Gastrocnemius medialis (tissue), 4 donors: ENCODE measurements around the gene WDR89. TPM values are rescaled to one million over a fixed set of nuclear protein-coding genes. Genes with fewer than 3 reads are reported as not detected.

Source experiments
- ATAC-seq, 2 donors: fragments of 150-250 bp; one replicate each; pipeline ENCODE4 v1.9.1; 2016
- DNase-seq, 2 donors: peaks; one replicate each; pipeline ENCODE4 v3.0.0-alpha.2; 2019
- H3K27ac ChIP-seq, 4 donors: fragments of 200-600 bp; sonication (generic); 1 replicate in 1 of 4; 2 replicates in 3 of 4; pipeline ENCODE4 v1.5.1; 2016 to 2018; ENCODE audit warnings: mild to moderate bottlenecking in 2 of 4, moderate library complexity in 1 of 4
- H3K27me3 ChIP-seq, 3 donors: fragments of 200-600 bp; sonication (generic) in 2 of 3; 1 replicate in 1 of 3; 2 replicates in 2 of 3; pipeline versions ENCODE4 v1.5.1 to v1.6.0; 2016 to 2019; ENCODE audit warnings: mild to moderate bottlenecking in 1 of 3, moderate library complexity in 1 of 3
- H3K36me3 ChIP-seq, 2 donors: fragments of 200-600 bp; sonication (generic) in 1 of 2; one replicate each; pipeline ENCODE4 v1.5.1; 2017 to 2018
- H3K4me1 ChIP-seq, 2 donors: fragments of 200-600 bp; sonication (generic) in 1 of 2; one replicate each; pipeline ENCODE4 v1.5.1; 2016 to 2017; ENCODE audit warnings: mild to moderate bottlenecking in 2 of 2
- H3K4me3 ChIP-seq, 4 donors: fragments of 200-600 bp; sonication (generic) in 3 of 4; 1 replicate in 1 of 4; 2 replicates in 3 of 4; pipeline ENCODE4 v1.5.1; 2016 to 2019; ENCODE audit warnings: mild to moderate bottlenecking in 2 of 4
- H3K9me3 ChIP-seq, 3 donors: fragments of 200-600 bp; sonication (generic) in 2 of 3; 1 replicate in 1 of 3; 2 replicates in 2 of 3; pipeline ENCODE4 v1.5.1; 2016 to 2019
- POLR2A ChIP-seq, 2 donors: fragments of 450-650 bp; IDR thresholded peaks; one replicate each; pipeline ENCODE4 v1.6.1; 2017; ENCODE audit warnings: antibody characterized with exemption in 2 of 2, mild to moderate bottlenecking in 2 of 2, moderate library complexity in 2 of 2
- in situ Hi-C, 4 donors: fragments of 200-750 bp; cut with MboI; loops; one replicate each; pipeline versions ENCODE4 v1.15.0 to v1.8.0; 2017; ENCODE audit warnings: low sequenced_read_pairs in 4 of 4
- intact Hi-C: fragments of 100-400 bp; cut with DNase I; formaldehyde crosslinking; loops from one replicate; pipeline ENCODE4 v1.15.1; 2023; ENCODE audit warnings: low total_unique reads
- total RNA-seq, 4 donors: library from RNA; depleted of rRNA; stranded (reverse); fragments of >200 nt; gene quantifications; one replicate each; pipeline versions ENCODE4 v1.1.0 to v1.2.3, GENCODE V29; 2016
- TF ChIP-seq, protein P1 (sequence below), 5 experiments: fragments of 450-650 bp in 3 of 5; fragments of 200-600 bp in 2 of 5; sonication (generic) in 2 of 5; IDR thresholded peaks in 4 of 5; conservative IDR thresholded peaks in 1 of 5; 1 replicate in 4 of 5; 2 replicates in 1 of 5; pipeline ENCODE4 v1.5.1; 2016 to 2019; ENCODE audit warnings: antibody characterized with exemption in 5 of 5, mild to moderate bottlenecking in 3 of 5, moderate library complexity in 3 of 5

The WDR89 gene
- total RNA-seq, 4 donors from 2014 or later, result 3.5 to 6.2 (median 5.1) TPM

DNA sequence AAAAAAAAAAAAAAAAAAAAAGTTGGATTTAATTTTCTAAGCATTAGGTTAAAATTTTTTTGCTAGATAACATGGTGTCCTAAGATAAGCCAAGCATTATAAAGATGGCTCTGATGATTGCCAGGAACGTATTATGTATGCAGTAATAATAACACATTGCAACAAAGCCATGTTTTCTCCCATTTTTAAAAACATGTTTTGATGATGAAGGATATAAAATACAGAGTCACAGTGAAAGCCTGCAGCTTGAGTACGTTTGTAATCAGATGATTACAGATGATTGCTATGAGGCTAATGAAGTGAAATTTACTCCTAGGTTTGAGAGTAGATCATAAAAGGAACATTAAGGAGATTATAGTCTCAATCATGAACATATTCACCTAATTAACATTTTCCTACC lies 13.3 kb upstream of the WDR89 start:
- no peak for TF ChIP-seq POLR2A (IDR thresholded peaks at IDR 0.05)
- TF ChIP-seq, protein P1, sequence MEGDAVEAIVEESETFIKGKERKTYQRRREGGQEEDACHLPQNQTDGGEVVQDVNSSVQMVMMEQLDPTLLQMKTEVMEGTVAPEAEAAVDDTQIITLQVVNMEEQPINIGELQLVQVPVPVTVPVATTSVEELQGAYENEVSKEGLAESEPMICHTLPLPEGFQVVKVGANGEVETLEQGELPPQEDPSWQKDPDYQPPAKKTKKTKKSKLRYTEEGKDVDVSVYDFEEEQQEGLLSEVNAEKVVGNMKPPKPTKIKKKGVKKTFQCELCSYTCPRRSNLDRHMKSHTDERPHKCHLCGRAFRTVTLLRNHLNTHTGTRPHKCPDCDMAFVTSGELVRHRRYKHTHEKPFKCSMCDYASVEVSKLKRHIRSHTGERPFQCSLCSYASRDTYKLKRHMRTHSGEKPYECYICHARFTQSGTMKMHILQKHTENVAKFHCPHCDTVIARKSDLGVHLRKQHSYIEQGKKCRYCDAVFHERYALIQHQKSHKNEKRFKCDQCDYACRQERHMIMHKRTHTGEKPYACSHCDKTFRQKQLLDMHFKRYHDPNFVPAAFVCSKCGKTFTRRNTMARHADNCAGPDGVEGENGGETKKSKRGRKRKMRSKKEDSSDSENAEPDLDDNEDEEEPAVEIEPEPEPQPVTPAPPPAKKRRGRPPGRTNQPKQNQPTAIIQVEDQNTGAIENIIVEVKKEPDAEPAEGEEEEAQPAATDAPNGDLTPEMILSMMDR (IDR thresholded peaks at IDR 0.05 in 4 of 5, conservative IDR thresholded peaks at IDR 0.05 in 1 of 5), result no peak
- Histone ChIP-seq H3K36me3 (no peaks in the 10 kb centered on the region), H3K9me3 (no peaks in the 10 kb centered on the region), H3K4me1 (no peaks in the 10 kb centered on the region), H3K27ac (no peak overlapping the region), H3K4me3 (no peak overlapping the region), H3K27me3 (no peaks in the 10 kb centered on the region)
- in situ Hi-C loops, result no loop called here
- intact Hi-C loops, result no loop called here
- DNase-seq (no peak), ATAC-seq (no peak)

DNA sequence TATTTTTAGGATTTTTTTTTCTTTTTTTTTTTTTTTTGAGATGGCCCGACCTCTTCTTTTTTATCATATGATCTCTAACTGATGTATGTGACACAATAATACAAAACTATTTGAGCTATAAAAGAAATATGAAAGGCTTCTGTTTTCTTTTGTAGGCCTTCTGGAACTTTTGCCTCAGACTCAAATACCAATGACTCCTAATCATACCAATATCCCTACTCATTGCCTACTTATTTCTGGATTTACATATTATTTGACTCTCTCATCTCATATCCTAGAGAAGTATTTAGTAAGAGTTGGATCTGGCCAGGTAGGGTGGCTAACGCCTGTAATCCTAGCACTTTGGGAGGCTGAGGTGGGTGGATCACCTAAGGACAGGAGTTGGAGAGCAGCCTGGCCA lies 12.7 kb upstream of the WDR89 start:
- H3K27me3 ChIP-seq, result no peaks in the 10 kb centered on the region
- no peak overlapping the region for H3K27ac ChIP-seq
- intact Hi-C loops (no loop called here), in situ Hi-C loops (no loop called here)
- H3K36me3 ChIP-seq, result no peaks in the 10 kb centered on the region
- DNase-seq, result no peak
- TF ChIP-seq POLR2A (IDR thresholded peaks at IDR 0.05), result no peak
- TF ChIP-seq, protein P1 (IDR thresholded peaks at IDR 0.05 in 4 of 5, conservative IDR thresholded peaks at IDR 0.05 in 1 of 5), result no peak
- no peak for ATAC-seq
- H3K4me3 ChIP-seq, result no peak overlapping the region
- H3K9me3 ChIP-seq, result no peaks in the 10 kb centered on the region
- H3K4me1 ChIP-seq, result no peaks in the 10 kb centered on the region

GRCh38 chr14:63652406-63652805 lies 10.7 kb upstream of the WDR89 start:
- TF ChIP-seq, protein P1 (IDR thresholded peaks at IDR 0.05 in 4 of 5, conservative IDR thresholded peaks at IDR 0.05 in 1 of 5), result no peak
- no peak for TF ChIP-seq POLR2A (IDR thresholded peaks at IDR 0.05)
- in situ Hi-C loops, result no loop called here
- H3K4me3 ChIP-seq, result no peak overlapping the region

DNA sequence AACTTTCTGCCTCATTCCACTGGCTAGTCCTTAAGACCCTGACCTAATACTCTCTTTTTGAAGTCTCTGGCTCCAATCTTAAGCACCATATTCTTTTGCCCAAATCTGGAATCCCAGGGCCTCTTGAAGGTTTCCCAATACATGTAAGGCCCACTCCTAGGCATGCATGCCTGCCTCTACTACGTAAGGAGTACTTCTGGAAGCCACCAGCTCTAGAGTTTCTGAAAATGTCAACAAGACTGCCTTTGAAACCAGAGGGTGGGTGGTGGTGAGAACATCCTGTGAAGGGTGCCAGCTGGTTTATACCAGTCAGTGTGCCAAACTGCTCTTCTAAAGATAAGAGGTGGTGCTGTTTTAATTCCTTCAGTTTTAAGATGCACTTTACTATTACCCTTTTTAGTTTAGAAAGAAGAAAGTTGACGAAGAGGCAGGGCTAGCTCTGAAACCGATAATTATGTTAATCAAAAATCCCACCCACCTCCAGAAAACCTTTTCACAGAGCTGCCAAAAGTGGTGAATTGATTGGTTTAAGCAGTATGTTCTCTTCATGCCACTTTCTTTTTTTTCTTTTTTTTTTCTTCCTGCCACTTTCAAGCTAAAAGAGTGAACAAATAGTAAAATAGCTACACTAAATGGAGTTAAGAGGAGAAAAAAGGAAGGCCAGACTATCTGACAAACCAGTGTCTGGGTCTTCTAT lies 8.7 kb upstream of the WDR89 start:
- Histone ChIP-seq H3K27ac (no peak overlapping the region), H3K4me3 (no peak overlapping the region), H3K36me3 (no peaks in the 10 kb centered on the region), H3K27me3 (no peaks in the 10 kb centered on the region), H3K9me3 (no peaks in the 10 kb centered on the region), H3K4me1 (no peaks in the 10 kb centered on the region)
- DNase-seq (no peak), ATAC-seq (no peak)
- intact Hi-C loops, result no loop called here
- in situ Hi-C loops, result no loop called here
- TF ChIP-seq, protein P1 (IDR thresholded peaks at IDR 0.05 in 4 of 5, conservative IDR thresholded peaks at IDR 0.05 in 1 of 5), result no peak
- TF ChIP-seq POLR2A (IDR thresholded peaks at IDR 0.05), result no peak

More at GRCh38 chr14:63652406-63652805, 10.7 kb upstream of the WDR89 start:
- Histone ChIP-seq H3K27ac (no peak overlapping the region), H3K27me3 (no peaks in the 10 kb centered on the region), H3K36me3 (no peaks in the 10 kb centered on the region), H3K9me3 (no peaks in the 10 kb centered on the region), H3K4me1 (no peaks in the 10 kb centered on the region)
- no peak for ATAC-seq
- no peak for DNase-seq
- intact Hi-C loops, result no loop called here
